WTC11 (cell line): ENCODE measurements around the gene ALK. TPM values are rescaled to one million over a fixed set of nuclear protein-coding genes. Genes with fewer than 3 reads are reported as not detected.

Source experiments
- ATAC-seq: fragments of 200-7000 bp; cut with Tn5 transposase; 2 replicates; pipeline ENCODE4 v1.10.0; 2021; ENCODE audit warnings: mild to moderate bottlenecking, moderate library complexity
- CTCF ChIA-PET: fragments of 300-600 bp; sonication (Branson Sonifier 250); formaldehyde crosslinking; loops from one replicate; lab custom pipeline; 2021; ENCODE audit warnings: antibody characterized with exemption; lab: Charles Lee
- POLR2A ChIA-PET: fragments of 350-600 bp; sonication (Branson Sonifier 250); formaldehyde crosslinking; loops from one replicate; lab custom pipeline; 2021; ENCODE audit warnings: antibody characterized with exemption; lab: Charles Lee
- DNase-seq: peaks from one replicate; pipeline ENCODE4 v3.0.0; 2021; ENCODE audit warnings: low spot score
- H3K27ac Mint-ChIP-seq: 2 replicates; pipeline ENCODE4 v1.8.0; 2021; ENCODE audit warnings: mixed read lengths
- H3K27me3 Mint-ChIP-seq: 2 replicates; pipeline ENCODE4 v1.8.0; 2021; ENCODE audit warnings: low read depth, mild to moderate bottlenecking, moderate library complexity, mixed read lengths
- H3K36me3 Mint-ChIP-seq: 2 replicates; pipeline ENCODE4 v1.8.0; 2021; ENCODE audit warnings: mixed read lengths
- H3K4me1 Mint-ChIP-seq: 2 replicates; pipeline ENCODE4 v1.8.0; 2022; ENCODE audit warnings: mixed read lengths
- H3K4me3 Mint-ChIP-seq: 2 replicates; pipeline ENCODE4 v1.8.0; 2021; ENCODE audit warnings: mild to moderate bottlenecking, moderate library complexity, mixed read lengths
- H3K9me3 Mint-ChIP-seq: 2 replicates; pipeline ENCODE4 v1.8.0; 2021; ENCODE audit warnings: mixed read lengths
- ATF1 ChIP-seq: sonication (generic); formaldehyde crosslinking; IDR thresholded peaks from 2 replicates; pipeline ENCODE4 v1.8.1; 2023; ENCODE audit warnings: mild to moderate bottlenecking, moderate library complexity, missing genetic modification reagents
- ATF3 ChIP-seq: sonication (generic); formaldehyde crosslinking; conservative IDR thresholded peaks from 2 replicates; pipeline ENCODE4 v1.8.1; 2022; ENCODE audit warnings: mild to moderate bottlenecking, missing genetic modification reagents
- CREB1 ChIP-seq: sonication (generic); formaldehyde crosslinking; IDR thresholded peaks from 2 replicates; pipeline ENCODE4 v1.8.0; 2023; ENCODE audit warnings: mild to moderate bottlenecking, missing genetic modification reagents
- CREM ChIP-seq: sonication (generic); formaldehyde crosslinking; IDR thresholded peaks from 2 replicates; pipeline ENCODE4 v1.8.1; 2022; ENCODE audit warnings: mild to moderate bottlenecking, missing genetic modification reagents, moderate library complexity
- E2F1 ChIP-seq: sonication (generic); formaldehyde crosslinking; IDR thresholded peaks from 2 replicates; pipeline ENCODE4 v1.8.0; 2022; ENCODE audit warnings: mild to moderate bottlenecking, missing genetic modification reagents
- ELF4 ChIP-seq: sonication (generic); formaldehyde crosslinking; IDR thresholded peaks from 2 replicates; pipeline ENCODE4 v1.8.1; 2022; ENCODE audit warnings: low read depth, mild to moderate bottlenecking, moderate library complexity, missing genetic modification reagents
- FOXJ3 ChIP-seq: sonication (generic); formaldehyde crosslinking; IDR thresholded peaks from 2 replicates; pipeline ENCODE4 v1.9.0; 2021; ENCODE audit warnings: missing genetic modification reagents, mild to moderate bottlenecking, borderline replicate concordance
- FOXP4 ChIP-seq: sonication (generic); formaldehyde crosslinking; IDR thresholded peaks from 2 replicates; pipeline ENCODE4 v1.8.0; 2022; ENCODE audit warnings: mild to moderate bottlenecking, missing genetic modification reagents
- IRF2 ChIP-seq: sonication (generic); formaldehyde crosslinking; IDR thresholded peaks from 2 replicates; pipeline ENCODE4 v1.8.0; 2022; ENCODE audit warnings: low read depth, missing genetic modification reagents, borderline replicate concordance
- JUN ChIP-seq: sonication (generic); formaldehyde crosslinking; IDR thresholded peaks from 2 replicates; pipeline ENCODE4 v1.8.0; 2023; ENCODE audit warnings: mild to moderate bottlenecking, missing genetic modification reagents
- MAX ChIP-seq: sonication (generic); formaldehyde crosslinking; IDR thresholded peaks from 2 replicates; pipeline ENCODE4 v1.8.0; 2022; ENCODE audit warnings: mild to moderate bottlenecking, missing genetic modification reagents
- MLX ChIP-seq: sonication (generic); formaldehyde crosslinking; IDR thresholded peaks from 2 replicates; pipeline ENCODE4 v1.8.1; 2023; ENCODE audit warnings: mild to moderate bottlenecking, missing genetic modification reagents, moderate library complexity
- MYBL2 ChIP-seq: sonication (generic); formaldehyde crosslinking; IDR thresholded peaks from 2 replicates; pipeline ENCODE4 v1.8.1; 2023; ENCODE audit warnings: mild to moderate bottlenecking, moderate library complexity, missing genetic modification reagents
- NFE2L1 ChIP-seq: sonication (generic); formaldehyde crosslinking; IDR thresholded peaks from 2 replicates; pipeline ENCODE4 v1.8.1; 2023; ENCODE audit warnings: missing genetic modification reagents
- NFYB ChIP-seq: sonication (generic); formaldehyde crosslinking; conservative IDR thresholded peaks from 2 replicates; pipeline ENCODE4 v1.8.0; 2022; ENCODE audit warnings: low read depth, missing genetic modification reagents
- SP1 ChIP-seq: sonication (generic); formaldehyde crosslinking; conservative IDR thresholded peaks from 2 replicates; pipeline ENCODE4 v1.8.1; 2022; ENCODE audit warnings: missing genetic modification reagents
- TCF7 ChIP-seq: sonication (generic); formaldehyde crosslinking; IDR thresholded peaks from 2 replicates; pipeline ENCODE4 v1.8.0; 2022; ENCODE audit warnings: mild to moderate bottlenecking, low read depth, missing genetic modification reagents, moderate library complexity
- TEAD1 ChIP-seq: sonication (generic); formaldehyde crosslinking; IDR thresholded peaks from 2 replicates; pipeline ENCODE4 v1.8.0; 2022; ENCODE audit warnings: mild to moderate bottlenecking, missing genetic modification reagents
- TEAD4 ChIP-seq: sonication (generic); formaldehyde crosslinking; IDR thresholded peaks from 2 replicates; pipeline ENCODE4 v1.8.0; 2022; ENCODE audit warnings: mild to moderate bottlenecking, missing genetic modification reagents
- TP53 ChIP-seq: sonication (generic); formaldehyde crosslinking; IDR thresholded peaks from 2 replicates; pipeline ENCODE4 v1.8.1; 2023; ENCODE audit warnings: mild to moderate bottlenecking, missing genetic modification reagents
- ZBTB21 ChIP-seq: sonication (generic); formaldehyde crosslinking; IDR thresholded peaks from 2 replicates; pipeline ENCODE4 v1.8.1; 2023; ENCODE audit warnings: mild to moderate bottlenecking, missing genetic modification reagents, borderline replicate concordance
- ZMAT4 ChIP-seq: fragments of 250-450 bp; sonication (Bioruptor Pico); IDR thresholded peaks from 2 replicates; pipeline ENCODE4 v1.9.0; 2021; ENCODE audit warnings: mild to moderate bottlenecking
- ZNF425 ChIP-seq: fragments of 250-450 bp; sonication (Bioruptor Pico); conservative IDR thresholded peaks from 2 replicates; pipeline ENCODE4 v1.9.0; 2021; ENCODE audit warnings: mild to moderate bottlenecking
- ZNF671 ChIP-seq: fragments of 250-450 bp; sonication (Bioruptor Pico); IDR thresholded peaks from 2 replicates; pipeline ENCODE4 v1.8.0; 2021; ENCODE audit warnings: mild to moderate bottlenecking
- total RNA-seq: library from RNA; stranded (reverse); gene quantifications from 3 replicates; pipeline ENCODE4 v1.2.3, GENCODE V29; 2021

ALK gene
- total RNA-seq, 1 experiment from 2014 or later = not detected

GRCh38 chr2:29582062-29582461 is 339.3 kb downstream of the ALK start:
- ChIA-PET CTCF (no interaction called here), POLR2A (no interaction called here)
- no peak for TF ChIP-seq ZNF671 (CRISPR knock-in tag)
- no peak for TF ChIP-seq ATF1
- TF ChIP-seq NFYB = no peak
- TF ChIP-seq ZBTB21 = no peak
- TF ChIP-seq FOXJ3 = no peak
- TF ChIP-seq JUN (CRISPR knock-in tag) = no peak
- TF ChIP-seq CREB1 = no peak
- H3K4me1 Mint-ChIP-seq = peaks cover 24% of the 10 kb centered on the region
- no peak overlapping the region for H3K27ac Mint-ChIP-seq
- DNase-seq = no peak
- no peaks in the 10 kb centered on the region for H3K36me3 Mint-ChIP-seq
- peaks cover 29% of the 10 kb centered on the region for H3K27me3 Mint-ChIP-seq
- no peak overlapping the region for H3K4me3 Mint-ChIP-seq
- ATAC-seq = no peak
- H3K9me3 Mint-ChIP-seq = no peaks in the 10 kb centered on the region

- no peak overlapping the region for H3K4me3 Mint-ChIP-seq
- ChIA-PET CTCF (no interaction called here), POLR2A (no interaction called here)
- no peaks in the 10 kb centered on the region for H3K36me3 Mint-ChIP-seq
- TF ChIP-seq NFE2L1 = no peak
- TF ChIP-seq MYBL2 = no peak
- no peak for TF ChIP-seq TCF7 (CRISPR knock-in tag)
- no peak for TF ChIP-seq TEAD1 (CRISPR knock-in tag)
- TF ChIP-seq TP53 = no peak
- no peak for TF ChIP-seq E2F1
- TF ChIP-seq FOXP4 (CRISPR knock-in tag) = no peak
- no peak for TF ChIP-seq MLX
- TF ChIP-seq ZMAT4 (CRISPR knock-in tag) = no peak
- no peak for TF ChIP-seq CREM (CRISPR knock-in tag)
- DNase-seq (no peak), ATAC-seq (no peak)
- no peak overlapping the region for H3K27ac Mint-ChIP-seq
- no peaks in the 10 kb centered on the region for H3K9me3 Mint-ChIP-seq
- peaks cover 40% of the 10 kb centered on the region for H3K27me3 Mint-ChIP-seq
- peaks cover 18% of the 10 kb centered on the region for H3K4me1 Mint-ChIP-seq
Observed at GRCh38 chr2:29580223-29580622, 341.2 kb downstream of the ALK start.

GRCh38 chr2:29579495-29580169 is 341.8 kb downstream of the ALK start:
- DNase-seq (no peak), ATAC-seq (no peak)
- CTCF ChIA-PET = no interaction called here
- Mint-ChIP-seq H3K4me1 (peaks cover 18% of the 10 kb centered on the region), H3K27me3 (peaks cover 40% of the 10 kb centered on the region), H3K27ac (no peak overlapping the region), H3K36me3 (no peaks in the 10 kb centered on the region), H3K9me3 (no peaks in the 10 kb centered on the region), H3K4me3 (no peak overlapping the region)
- POLR2A ChIA-PET = no interaction called here
- TF ChIP-seq ELF4 (CRISPR knock-in tag) (no peak), E2F1 (no peak), SP1 (CRISPR knock-in tag) (no peak), ZNF425 (CRISPR knock-in tag) (no peak), IRF2 (CRISPR knock-in tag) (no peak), TEAD4 (CRISPR knock-in tag) (no peak), TP53 (no peak), ATF3 (CRISPR knock-in tag) (no peak), ZMAT4 (CRISPR knock-in tag) (no peak), MAX (no peak)
